Stimulated activated CD4-positive, alpha-beta T cell treated with anti-CD3 and anti-CD28 coated beads, Interleukin-1b, Interleukin-23, amount 100 ng/mL, for 1 hour (primary cell): ENCODE results near the gene NAGPA.
"Not testable (repeated sequence)": the region's sequence is repeated elsewhere in the genome, so short reads cannot be mapped to it uniquely, and the experiment has no call there.

Source experiments
- DNase-seq, 2 donors: peaks; one replicate each; pipeline ENCODE4 v3.0.0-alpha.2; 2020; ENCODE audit warnings: low read depth in 2 of 2

The NAGPA gene

GRCh38 chr16:5033256-5034166, at the start of gene NAGPA:
Gene NAGPA (minus strand): TSS chr16:5033935. CDS start chr16:5033914, 21 bp downstream.
- peak; percentile 46 to 68 for DNase-seq

- DNase-seq: not testable (repeated sequence)
Observed at GRCh38 chr16:5080996-5081395, 47.3 kb upstream of the NAGPA start.

GRCh38 chr16:5080461-5080860, 46.7 kb upstream of the NAGPA start:
- not testable (repeated sequence) for DNase-seq

GRCh38 chr16:5078626-5079025, 44.9 kb upstream of the NAGPA start:
- no peak for DNase-seq

GRCh38 chr16:5077304-5077703, 43.6 kb upstream of the NAGPA start:
- no peak for DNase-seq

- DNase-seq: no peak
Observed at GRCh38 chr16:5075637-5076036, 41.9 kb upstream of the NAGPA start.

GRCh38 chr16:5073771-5074170, 40.0 kb upstream of the NAGPA start:
- DNase-seq: not testable (repeated sequence)

GRCh38 chr16:5073279-5073629, 39.5 kb upstream of the NAGPA start:
- DNase-seq: no peak

- DNase-seq: no peak
Observed at GRCh38 chr16:5072334-5073278, 38.9 kb upstream of the NAGPA start.

GRCh38 chr16:5071681-5072333, 38.1 kb upstream of the NAGPA start, which contains the start of gene ALG1:
Gene ALG1 (plus strand): TSS chr16:5071843. CDS start chr16:5071850, 7 bp downstream.
- peak; percentile 74 to 79 for DNase-seq

GRCh38 chr16:5071341-5071680, 37.6 kb upstream of the NAGPA start:
- DNase-seq: no peak

- no peak for DNase-seq
Observed at GRCh38 chr16:5070431-5071186, 36.9 kb upstream of the NAGPA start.

- no peak for DNase-seq
Observed at GRCh38 chr16:5069854-5070253, 36.1 kb upstream of the NAGPA start.

- DNase-seq: no peak
Observed at GRCh38 chr16:5069048-5069447, 35.3 kb upstream of the NAGPA start.

GRCh38 chr16:5066511-5066910, 32.8 kb upstream of the NAGPA start:
- DNase-seq: no peak

- no peak for DNase-seq
Observed at GRCh38 chr16:5065813-5066212, 32.1 kb upstream of the NAGPA start, which contains the start of gene C16orf89. Gene C16orf89 (minus strand): TSS chr16:5065956. CDS start chr16:5065908, 48 bp downstream.

- DNase-seq: no peak
Observed at GRCh38 chr16:5065326-5065725, 31.6 kb upstream of the NAGPA start.

- no peak for DNase-seq
Observed at GRCh38 chr16:5064915-5065314, 31.2 kb upstream of the NAGPA start.

GRCh38 chr16:5062790-5063765, 29.3 kb upstream of the NAGPA start:
- no peak for DNase-seq

GRCh38 chr16:5062051-5062450, 28.3 kb upstream of the NAGPA start:
- no peak for DNase-seq
